Fibroblast of lung (primary cell): Measurements from ENCODE around the gene ING5.

ENCODE experiments used
- CTCF ChIP-seq, 2 donors: IDR thresholded peaks in 1 of 2; conservative IDR thresholded peaks in 1 of 2; 1 replicate in 1 of 2; 2 replicates in 1 of 2; pipeline ENCODE4 v1.5.1; 2011 to 2012; ENCODE audit warnings: low read length in 2 of 2, control low read depth in 1 of 2, inconsistent platforms in 1 of 2, low read depth in 1 of 2, mild to moderate bottlenecking in 1 of 2
- EZH2 ChIP-seq: IDR thresholded peaks from 2 replicates; pipeline ENCODE4 v1.5.1; 2012; ENCODE audit warnings: low read length, control low read depth, mild to moderate bottlenecking; ENCODE audit errors: missing control alignments

DNA sequence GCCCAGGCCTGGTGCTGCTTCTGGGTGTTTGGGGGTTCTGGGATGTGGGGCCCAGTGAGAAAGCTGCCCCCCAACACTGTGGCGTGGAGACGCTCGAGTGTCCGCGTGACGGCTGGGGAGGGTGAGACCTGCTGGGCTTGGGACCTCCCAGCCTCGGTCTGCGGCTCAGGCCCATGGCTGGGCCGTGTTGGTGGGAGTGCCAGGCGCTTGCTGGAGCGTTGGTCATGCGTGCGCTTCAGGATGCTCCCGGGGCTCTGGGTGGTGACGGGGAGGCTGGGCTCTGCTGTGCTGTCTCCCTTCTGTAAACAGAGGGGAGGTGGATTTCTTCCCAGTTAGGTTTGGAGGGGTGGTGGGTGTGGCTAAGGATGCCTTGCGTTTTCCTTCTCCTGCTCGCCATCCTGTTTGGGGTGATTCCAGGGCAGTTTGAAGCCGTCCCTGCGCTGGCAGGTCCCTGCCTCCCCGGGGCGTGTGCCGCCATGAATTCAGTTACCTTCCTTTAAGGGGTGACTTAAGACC, 75.4 kb downstream of the ING5 start:
- TF ChIP-seq CTCF (conservative IDR thresholded peaks at IDR 0.05 in 1 of 2, IDR thresholded peaks at IDR 0.05 in 1 of 2; ENCODE audit: low read depth in 1 of 2, low read length in 2 of 2) (no peak), EZH2 (no peak)
